AG04450 (cell line): ENCODE data around the gene ISLR. TPM values are rescaled to one million over a fixed set of nuclear protein-coding genes. Genes with fewer than 3 reads are reported as not detected.

ENCODE experiments used
- CTCF ChIA-PET: fragments of 300-600, 350-600 bp; formaldehyde crosslinking; extraction: SDS; loops from one replicate; lab custom pipeline; 2022; ENCODE audit warnings: antibody characterized with exemption, inconsistent platforms; lab: Charles Lee
- POLR2A ChIA-PET: fragments of 350-600 bp; formaldehyde crosslinking; extraction: SDS; loops from one replicate; lab custom pipeline; 2021; ENCODE audit warnings: antibody characterized with exemption, inconsistent platforms; lab: Yijun Ruan, JAX
- DNase-seq: peaks from one replicate; pipeline ENCODE4 v3.0.0-alpha.2; 2011; ENCODE audit warnings: low read depth, low spot score
- H3K27ac ChIP-seq: one replicate; pipeline ENCODE4 v1.5.1; 2012; ENCODE audit warnings: low read depth, low read length, control low read depth
- H3K27me3 ChIP-seq: one replicate; pipeline ENCODE4 v1.6.0; 2012; ENCODE audit warnings: low read length; ENCODE audit not compliant: control insufficient read depth, insufficient read depth
- H3K4me3 ChIP-seq: 2 replicates; pipeline ENCODE4 v1.5.1; 2011; ENCODE audit warnings: mild to moderate bottlenecking, low read depth, low read length, control low read depth
- H3K9me3 ChIP-seq: 2 replicates; pipeline ENCODE4 v1.5.1; 2012; ENCODE audit warnings: low read length; ENCODE audit not compliant: control insufficient read depth, insufficient read depth
- CTCF ChIP-seq: IDR thresholded peaks from 2 replicates; pipeline ENCODE4 v1.5.1; 2011; ENCODE audit warnings: low read depth, low read length, control low read depth, inconsistent platforms
- polyA plus RNA-seq: library from polyadenylated mRNA; depleted of rRNA; stranded (reverse); fragments of >200 nt; gene quantifications from 2 replicates; pipeline ENCODE4 v1.2.3, GENCODE V29; 2011

The ISLR gene
- polyA plus RNA-seq, 1 experiment = 2.3 TPM

GRCh38 chr15:74208901-74209559 lies 35.5 kb downstream of the ISLR start:
- CTCF ChIA-PET = interaction anchor here (0.8 kb wide), 1 partner anchor 99 kb away, joined by 3 read pairs; no protein-coding TSS in a partner anchor
- no peak for DNase-seq
- H3K27me3 ChIP-seq = peaks cover 10% of the 10 kb centered on the region

GRCh38 chr15:74209560-74209958 lies 36.0 kb downstream of the ISLR start:
- no peak for DNase-seq
- ChIA-PET CTCF (interaction anchor here (0.8 kb wide), 1 partner anchor 98 kb away, joined by 3 read pairs; no protein-coding TSS in a partner anchor), POLR2A (no interaction called here)
- no peak overlapping the region for H3K27ac ChIP-seq
- TF ChIP-seq CTCF = no peak
- no peak overlapping the region for H3K4me3 ChIP-seq
- H3K9me3 ChIP-seq = no peaks in the 10 kb centered on the region
- H3K27me3 ChIP-seq = peaks cover 10% of the 10 kb centered on the region

More at GRCh38 chr15:74208901-74209559, 35.5 kb downstream of the ISLR start:
- TF ChIP-seq CTCF = no peak
- H3K4me3 ChIP-seq = no peak overlapping the region
- POLR2A ChIA-PET = no interaction called here
- no peaks in the 10 kb centered on the region for H3K9me3 ChIP-seq
- H3K27ac ChIP-seq = no peak overlapping the region

- ChIA-PET POLR2A (no interaction called here), CTCF (no interaction called here)
- Histone ChIP-seq H3K9me3 (no peaks in the 10 kb centered on the region), H3K4me3 (no peak overlapping the region), H3K27me3 (peaks cover 10% of the 10 kb centered on the region), H3K27ac (peak overlapping the region; percentile 61)
- DNase-seq = no peak
- TF ChIP-seq CTCF = no peak
These were observed 36.6 kb downstream of the ISLR start for GRCh38 chr15:74209997-74210671.

GRCh38 chr15:74210729-74211128 lies 37.2 kb downstream of the ISLR start:
- no peak for DNase-seq
- Histone ChIP-seq H3K27me3 (peaks cover 8% of the 10 kb centered on the region), H3K27ac (no peak overlapping the region), H3K9me3 (no peaks in the 10 kb centered on the region), H3K4me3 (no peak overlapping the region)
- CTCF ChIA-PET = no interaction called here
- TF ChIP-seq CTCF = no peak
- POLR2A ChIA-PET = no interaction called here

GRCh38 chr15:74211656-74212055 lies 38.1 kb downstream of the ISLR start:
- CTCF ChIA-PET = no interaction called here
- Histone ChIP-seq H3K9me3 (no peaks in the 10 kb centered on the region), H3K27ac (no peak overlapping the region), H3K27me3 (peaks cover 11% of the 10 kb centered on the region), H3K4me3 (no peak overlapping the region)
- DNase-seq = no peak
- no peak for TF ChIP-seq CTCF
- POLR2A ChIA-PET = no interaction called here
